Fibroblast of skin of scalp (primary cell): ENCODE data around the gene RSRC2. TPM values are rescaled to one million over a fixed set of nuclear protein-coding genes. Genes with fewer than 3 reads are reported as not detected.
A peak's percentile ranks its signal among the peaks of the same experiment; 100 is the strongest.
"Not testable (repeated sequence)": the region's sequence is repeated elsewhere in the genome, so short reads cannot be mapped to it uniquely, and the experiment has no call there.

Experiments
- DNase-seq: peaks from one replicate; pipeline ENCODE4 v3.0.0-alpha.2; 2013
- polyA plus RNA-seq, 2 experiments: library from polyadenylated mRNA; unstranded; fragments of 120-200 nt; gene quantifications; one replicate each; pipeline ENCODE4 v1.2.1, GENCODE V29; 2013; ENCODE audit not compliant: insufficient read length in 2 of 2

RSRC2 gene
- 74.5 TPM for polyA plus RNA-seq (2013, experiment 1 of 2; ENCODE audit: insufficient read length)
- polyA plus RNA-seq (2013, experiment 2 of 2; ENCODE audit: insufficient read length) = 87.0 TPM

DNA sequence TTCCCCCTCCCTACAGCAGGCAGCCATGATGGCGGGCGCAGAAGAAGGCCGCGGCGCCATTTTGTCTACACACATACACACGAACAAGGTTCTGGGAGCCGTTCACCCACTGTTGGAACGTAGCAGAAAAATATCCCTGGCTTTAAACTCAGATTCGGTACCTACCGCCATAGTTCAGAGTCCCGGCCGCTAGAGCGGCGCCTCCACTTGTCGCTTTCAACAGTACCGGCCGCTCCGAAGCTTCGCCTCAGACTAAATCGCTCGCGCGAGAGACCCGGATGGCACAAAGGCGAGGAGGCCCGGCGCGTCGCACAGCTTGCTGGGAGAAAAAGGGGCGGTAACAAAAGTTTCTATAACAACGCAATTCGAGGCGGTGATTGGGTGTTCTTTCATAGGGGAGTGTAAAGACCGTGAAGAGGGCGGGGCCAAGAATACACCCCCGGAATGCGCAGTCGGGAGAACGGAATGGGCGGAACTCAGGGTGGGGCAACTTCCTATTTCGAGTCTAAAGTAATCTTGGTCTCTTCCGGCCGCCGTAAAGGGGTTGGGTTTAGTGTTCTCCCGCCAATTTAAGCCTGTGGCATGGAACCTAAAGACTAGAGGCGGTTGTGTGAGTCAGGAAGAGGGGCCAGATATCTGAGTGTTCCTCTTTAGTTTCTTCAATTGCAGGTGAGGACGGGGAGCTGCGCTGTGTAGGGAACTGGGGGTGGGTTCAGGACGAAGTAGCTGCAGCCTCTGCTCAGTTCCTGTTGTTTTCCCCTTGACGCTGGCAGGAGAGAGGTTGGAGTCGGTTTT is at the start of gene RSRC2, which contains the start of gene KNTC1:
RSRC2 (minus strand) TSS at position 254 of the 795 bp plus-strand sequence; CDS start at position 171, 83 bp downstream.
KNTC1 (plus strand) TSS at position 567 of the 795 bp plus-strand sequence. CDS start 2,815 bp downstream, outside the sequence.
- peak; percentile 100 for DNase-seq

DNA sequence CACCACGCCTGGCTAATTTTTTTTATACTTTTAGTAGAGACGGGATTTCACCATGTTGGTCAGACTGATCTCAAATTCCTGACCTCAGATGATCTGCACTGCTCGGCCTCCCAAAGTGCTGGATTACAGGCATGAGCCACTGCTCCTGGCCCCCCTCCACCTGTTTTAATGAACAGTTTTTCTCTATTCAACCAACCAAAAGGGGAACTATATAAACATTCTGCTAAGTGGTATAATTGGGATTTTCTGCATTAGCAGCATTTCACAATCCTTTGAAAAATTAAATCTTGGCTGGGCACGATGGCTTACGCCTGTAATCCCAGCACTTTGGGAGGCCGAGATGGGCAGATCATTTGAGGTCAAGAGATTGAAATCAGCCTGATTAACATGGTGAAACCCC is 45.1 kb upstream of the RSRC2 start:
- no peak for DNase-seq

GRCh38 chr12:122570006-122570405 is 43.3 kb upstream of the RSRC2 start:
- not testable (repeated sequence) for DNase-seq

DNA sequence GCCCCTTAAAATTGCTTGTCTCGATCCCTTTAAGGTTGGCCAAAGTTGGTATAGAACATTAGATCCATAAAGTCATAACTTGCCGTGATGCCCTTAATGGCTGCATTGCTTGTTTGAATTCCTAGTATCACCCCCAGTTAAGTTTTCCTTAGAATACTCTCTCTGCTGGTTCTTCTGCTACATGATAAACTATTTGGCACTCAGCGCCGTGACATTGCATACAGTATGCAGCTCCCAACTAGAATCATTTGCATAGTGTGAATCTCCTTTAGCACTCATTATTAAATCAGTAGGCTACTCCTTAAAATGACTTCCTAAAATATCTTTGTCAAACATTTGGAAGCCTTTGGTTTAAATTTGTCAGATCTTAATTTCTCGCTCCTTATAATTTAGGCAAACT is 42.6 kb upstream of the RSRC2 start:
- DNase-seq = no peak

GRCh38 chr12:122566816-122567215 is 40.1 kb upstream of the RSRC2 start:
- not testable (repeated sequence) for DNase-seq

GRCh38 chr12:122563361-122563760 is 36.6 kb upstream of the RSRC2 start:
- no peak for DNase-seq

DNA sequence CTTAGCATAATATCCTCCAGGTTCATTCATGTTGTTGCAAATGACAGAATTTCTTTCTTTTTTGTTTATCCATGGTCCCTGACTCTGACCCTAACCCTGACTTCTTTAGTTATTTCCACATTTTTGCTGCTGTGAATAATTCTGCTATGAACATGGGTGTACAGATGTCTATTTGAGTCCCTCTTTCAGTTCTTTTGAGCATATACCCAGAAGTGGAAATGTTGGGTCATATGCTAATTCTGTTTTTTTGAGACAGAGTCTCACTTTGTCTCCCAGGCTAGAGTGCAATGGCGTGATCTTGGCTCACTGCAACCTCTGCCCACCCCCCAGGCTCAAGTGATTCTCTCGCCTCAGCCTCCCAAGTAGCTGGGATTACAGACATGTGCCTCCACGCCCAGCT is 33.4 kb upstream of the RSRC2 start:
- no peak for DNase-seq

GRCh38 chr12:122558745-122559641 is 32.3 kb upstream of the RSRC2 start:
- no peak for DNase-seq

- no peak for DNase-seq
Observed at GRCh38 chr12:122547330-122547729, 20.6 kb upstream of the RSRC2 start.

GRCh38 chr12:122545855-122546254 is 19.1 kb upstream of the RSRC2 start:
- no peak for DNase-seq

DNA sequence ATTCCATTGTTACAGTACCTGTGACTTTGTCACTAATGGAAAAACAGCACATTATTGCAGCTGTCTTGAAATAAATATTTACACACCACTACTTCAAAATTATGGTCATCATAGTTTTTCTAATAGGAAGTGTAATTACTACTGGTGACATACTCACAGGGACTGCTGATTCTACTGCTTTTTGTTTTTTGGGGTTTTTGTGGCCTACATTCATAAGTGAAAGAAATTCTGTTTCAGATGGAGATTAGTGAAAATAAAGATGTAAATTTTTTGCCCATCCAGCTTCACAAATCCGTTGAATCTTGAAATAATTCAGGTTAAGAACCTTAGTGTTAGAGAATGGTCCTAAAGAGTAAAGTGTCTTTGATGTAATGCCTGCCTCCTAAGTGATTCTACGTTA is 17.8 kb upstream of the RSRC2 start:
- DNase-seq = no peak

- no peak for DNase-seq
Observed at GRCh38 chr12:122538496-122538895, 11.8 kb upstream of the RSRC2 start.

DNA sequence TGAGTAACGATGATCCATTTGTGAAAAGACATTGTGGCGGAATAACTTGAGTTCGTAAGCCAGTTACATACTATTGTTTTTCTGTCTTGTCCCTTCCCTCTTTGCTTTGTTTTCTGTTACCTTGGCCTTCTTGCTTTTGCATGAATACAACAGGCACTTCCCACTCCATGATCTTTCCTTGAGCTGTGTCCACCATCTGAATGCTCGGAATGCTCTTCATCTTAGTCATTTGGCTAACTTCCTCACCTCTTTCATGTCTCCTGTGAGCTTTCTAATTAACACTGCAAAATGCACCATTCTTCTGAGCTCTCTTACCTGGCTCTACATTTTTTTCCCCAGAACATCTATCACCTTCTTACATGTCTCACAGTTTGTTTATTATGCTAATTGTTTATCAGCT is 10.3 kb upstream of the RSRC2 start:
- DNase-seq = no peak

- no peak for DNase-seq
Observed at GRCh38 chr12:122533856-122534255, 7.1 kb upstream of the RSRC2 start.

- DNase-seq = no peak
Observed at GRCh38 chr12:122528992-122529391, 2.3 kb upstream of the RSRC2 start.

DNA sequence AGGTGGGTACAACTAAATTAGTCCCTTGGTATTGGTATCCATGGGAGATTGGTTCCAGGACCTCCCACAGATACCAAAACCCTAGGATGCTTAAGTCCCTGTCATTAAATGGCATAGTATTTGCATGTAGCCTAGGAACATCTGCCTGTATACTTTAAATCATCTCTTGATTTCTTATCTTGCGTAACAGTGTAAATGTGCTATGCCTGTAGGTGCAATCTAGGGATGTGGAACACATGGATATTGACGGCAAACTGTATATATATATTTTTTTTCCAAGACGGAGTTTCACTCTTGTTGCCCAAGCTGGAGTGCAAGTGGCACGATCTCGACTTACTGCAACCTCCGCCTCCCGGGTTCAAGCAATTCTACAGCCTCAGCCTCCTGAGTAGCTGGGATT is 1.8 kb upstream of the RSRC2 start:
- DNase-seq = no peak

DNA sequence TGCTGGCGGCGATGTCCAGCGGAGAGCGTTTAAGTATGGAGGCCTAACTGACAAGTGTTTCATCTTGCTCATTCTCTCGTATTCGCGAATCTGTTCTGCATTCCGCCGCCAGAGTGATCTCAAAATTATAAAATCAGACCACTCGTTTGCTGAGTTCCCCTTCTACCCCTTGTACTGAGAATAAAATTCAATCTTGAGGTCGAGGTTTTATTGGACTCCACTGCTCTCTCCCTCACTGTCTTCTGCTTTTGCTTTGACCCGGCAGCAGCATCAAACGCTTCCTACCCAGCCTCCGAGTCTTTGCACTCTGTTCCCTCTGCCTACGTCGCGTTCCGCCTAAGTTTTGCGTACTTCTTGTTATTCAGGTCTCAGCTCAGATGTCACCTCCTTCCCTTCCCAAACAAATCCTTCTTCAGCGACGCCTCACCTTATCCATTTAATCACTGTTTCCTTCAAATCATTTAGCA is 775 bp upstream of the RSRC2 start:
- no peak for DNase-seq

DNA sequence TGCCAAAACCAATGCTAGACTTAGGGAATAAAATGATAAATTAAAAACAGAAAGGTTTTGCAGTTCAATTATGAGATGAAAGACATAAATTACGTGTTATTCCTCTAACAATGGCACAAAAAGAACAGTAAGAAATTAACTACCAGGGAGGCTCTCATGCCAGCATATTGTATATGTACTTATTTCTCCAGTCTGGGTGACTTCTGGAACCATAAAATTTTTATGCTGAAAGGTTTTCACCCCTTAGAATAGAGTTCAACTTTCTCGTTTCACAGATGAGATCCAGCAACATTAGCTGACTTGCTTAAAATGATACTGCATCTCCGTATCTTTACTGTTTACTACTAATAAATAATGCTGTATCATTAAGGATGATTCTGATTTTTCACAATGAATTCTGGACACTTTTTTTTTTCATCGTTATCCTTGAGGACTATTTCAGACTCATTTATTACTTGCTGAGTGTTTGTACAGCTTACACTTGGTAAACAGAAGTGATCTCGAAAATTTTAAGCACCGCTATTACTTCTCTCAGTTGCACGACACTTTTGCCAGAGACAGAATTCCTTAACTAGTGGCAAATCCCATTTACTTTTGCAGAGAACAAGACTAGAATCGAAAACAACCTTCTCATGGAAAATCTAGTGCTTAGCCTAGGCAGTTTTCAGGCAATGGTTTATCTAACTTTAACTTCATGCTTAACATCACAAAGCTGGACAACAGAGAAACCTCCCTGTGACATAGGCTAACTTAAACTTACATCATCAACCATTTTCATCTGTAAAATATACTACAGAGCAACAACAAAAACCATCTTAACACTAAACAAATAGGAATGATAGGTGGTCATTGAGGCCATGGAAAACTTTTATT is 2.7 kb downstream of the RSRC2 start:
- no peak for DNase-seq

GRCh38 chr12:122523280-122523679 is 3.5 kb downstream of the RSRC2 start:
- peak; percentile 66 for DNase-seq

- DNase-seq = no peak
Observed at GRCh38 chr12:122520676-122521075, 6.1 kb downstream of the RSRC2 start.

GRCh38 chr12:122519418-122519817 is 7.3 kb downstream of the RSRC2 start:
- no peak for DNase-seq

DNA sequence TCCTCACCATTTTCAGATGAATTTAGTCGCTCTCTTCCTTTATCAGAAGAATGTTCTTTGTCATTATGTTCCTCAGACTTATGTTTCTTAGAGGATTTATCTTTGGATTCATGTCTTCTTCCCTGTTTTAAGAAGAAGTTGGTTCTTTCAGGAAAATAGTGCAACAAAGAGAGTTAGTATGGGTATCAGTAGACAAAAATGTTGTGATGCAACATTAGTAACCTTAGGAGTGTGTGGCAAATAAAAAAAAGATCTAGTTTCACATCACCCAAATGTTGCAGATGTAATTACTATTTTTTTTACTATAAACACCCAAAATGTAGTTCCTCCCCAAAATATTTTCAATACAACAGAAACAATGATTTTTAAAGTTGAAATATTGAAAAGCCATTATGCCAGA is 7.8 kb downstream of the RSRC2 start:
- no peak for DNase-seq
